Measurements from ENCODE around the gene METTL25B. TPM values are rescaled to one million over a fixed set of nuclear protein-coding genes. Genes with fewer than 3 reads are reported as not detected.

Gene METTL25B
- total RNA-seq, 2 experiments from 2014 or later: 44.0 to 49.6 TPM

- no peak overlapping the region for H3K27ac Mint-ChIP-seq
- no peaks in the 10 kb centered on the region for H3K27me3 Mint-ChIP-seq
- H3K9me3 Mint-ChIP-seq (ENCODE audit: low read depth): no peaks in the 10 kb centered on the region
- H3K4me1 Mint-ChIP-seq: peaks cover 49% of the 10 kb centered on the region
- ATAC-seq (no peak), DNase-seq (no peak)
- CTCF ChIA-PET: interaction anchor here (2.1 to 3.4 kb wide), 2 partner anchors 49 to 50 kb away, joined by 6 to 15 read pairs; partner anchors contain the start of gene METTL25B
- no peak overlapping the region for H3K4me3 Mint-ChIP-seq
- H3K36me3 Mint-ChIP-seq: peaks cover 23% of the 10 kb centered on the region
Observed at GRCh38 chr1:156775799-156776198, 47.5 kb downstream of the METTL25B start.

- H3K36me3 Mint-ChIP-seq: peaks cover 23% of the 10 kb centered on the region
- no peaks in the 10 kb centered on the region for H3K9me3 Mint-ChIP-seq (ENCODE audit: low read depth)
- CTCF ChIA-PET: interaction anchor here (0.5 to 3.4 kb wide), 2 partner anchors 50 to 92 kb away, joined by 3 to 15 read pairs; partner anchors contain the start of gene METTL25B
- H3K27ac Mint-ChIP-seq: no peak overlapping the region
- DNase-seq: no peak
- H3K27me3 Mint-ChIP-seq: no peaks in the 10 kb centered on the region
- no peak overlapping the region for H3K4me3 Mint-ChIP-seq
- ATAC-seq: no peak
- peaks cover 53% of the 10 kb centered on the region for H3K4me1 Mint-ChIP-seq
Observed at GRCh38 chr1:156776942-156777341, 48.7 kb downstream of the METTL25B start.

GRCh38 chr1:156777573-156777972 lies 49.3 kb downstream of the METTL25B start:
- no peak for DNase-seq
- no peak overlapping the region for H3K4me3 Mint-ChIP-seq
- H3K27me3 Mint-ChIP-seq: no peaks in the 10 kb centered on the region
- peaks cover 29% of the 10 kb centered on the region for H3K36me3 Mint-ChIP-seq
- no peak for ATAC-seq
- H3K27ac Mint-ChIP-seq: peak overlapping the region; percentile 8
- peaks cover 51% of the 10 kb centered on the region for H3K4me1 Mint-ChIP-seq
- CTCF ChIA-PET: interaction anchor here (3.4 kb wide), 1 partner anchor 51 kb away, joined by 15 read pairs; the partner anchor contains the start of gene METTL25B
- H3K9me3 Mint-ChIP-seq (ENCODE audit: low read depth): no peaks in the 10 kb centered on the region

- H3K4me3 Mint-ChIP-seq: no peak overlapping the region
- peaks cover 29% of the 10 kb centered on the region for H3K4me1 Mint-ChIP-seq
- peaks cover 28% of the 10 kb centered on the region for H3K36me3 Mint-ChIP-seq
- H3K27ac Mint-ChIP-seq: no peak overlapping the region
- CTCF ChIA-PET: interaction anchor here (1.0 to 3.2 kb wide), 8 partner anchors 12 to 107 kb away, joined by 3 to 23 read pairs (median 5); partner anchors contain the start of gene PRCC
- no peaks in the 10 kb centered on the region for H3K9me3 Mint-ChIP-seq (ENCODE audit: low read depth)
- DNase-seq (no peak), ATAC-seq (no peak)
- no peaks in the 10 kb centered on the region for H3K27me3 Mint-ChIP-seq
Observed at GRCh38 chr1:156781585-156782186, 53.4 kb downstream of the METTL25B start.

- ATAC-seq: no peak
- H3K4me3 Mint-ChIP-seq: no peak overlapping the region
- H3K36me3 Mint-ChIP-seq: peaks cover 42% of the 10 kb centered on the region
Observed at GRCh38 chr1:156785458-156785857, 57.2 kb downstream of the METTL25B start.

More at GRCh38 chr1:156785458-156785857, 57.2 kb downstream of the METTL25B start:
- CTCF ChIA-PET: interaction anchor here (1.3 to 2.7 kb wide), 5 partner anchors 11 to 96 kb away, joined by 3 to 15 read pairs (median 6); partner anchors contain the start of gene NTRK1
- Mint-ChIP-seq H3K4me1 (peaks cover 15% of the 10 kb centered on the region), H3K27me3 (no peaks in the 10 kb centered on the region), H3K9me3 (ENCODE audit: low read depth) (no peaks in the 10 kb centered on the region), H3K27ac (no peak overlapping the region)
- DNase-seq: no peak

Other genes starting within 250 kb of the METTL25B start
- gene MEF2D, start 227.7 kb upstream of the METTL25B start, total RNA-seq: 10 to 100 TPM; 57.1 to 63.1 TPM
- 10 to 100 TPM; 24.3 to 31.3 TPM for gene IQGAP3, start 155.9 kb upstream of the METTL25B start, total RNA-seq
- gene TTC24, start 148.7 kb upstream of the METTL25B start, total RNA-seq: 10 to 100 TPM; 12.6 to 16.9 TPM
- 10 to 100 TPM; 62.7 to 66.6 TPM for gene NAXE, start 136.7 kb upstream of the METTL25B start, total RNA-seq
- 10 to 100 TPM; 40.5 to 50.9 TPM for gene GPATCH4, start 127.0 kb upstream of the METTL25B start, total RNA-seq
- gene HAPLN2, start 109.1 kb upstream of the METTL25B start, total RNA-seq: not detected
- under 1 TPM in 1 of 2 experiments, not detected in 1; 0.07 TPM for gene BCAN, start 86.4 kb upstream of the METTL25B start, total RNA-seq
- gene NES, start 51.1 kb upstream of the METTL25B start, total RNA-seq: not detected
- gene CRABP2, start 22.9 kb upstream of the METTL25B start, total RNA-seq: 1 to 10 TPM; 1.4 to 1.9 TPM
- 10 to 100 TPM; 56.0 to 70.3 TPM for gene ISG20L2, start 297 bp downstream of the METTL25B start, total RNA-seq
- 10 to 100 TPM; 60.4 to 80.0 TPM for gene MRPL24, start 12.6 kb downstream of the METTL25B start, total RNA-seq
- 100 to 1,000 TPM; 258 to 340 TPM for gene HDGF, start 23.2 kb downstream of the METTL25B start, total RNA-seq
- 10 to 100 TPM; 68.7 to 99.8 TPM for gene PRCC, start 39.1 kb downstream of the METTL25B start, total RNA-seq
- gene SH2D2A, start 88.4 kb downstream of the METTL25B start, total RNA-seq: 100 to 1,000 TPM; 157 to 205 TPM
- under 1 TPM; 0.09 to 0.19 TPM for gene INSRR, start 130.6 kb downstream of the METTL25B start, total RNA-seq
- gene NTRK1, start 132.4 kb downstream of the METTL25B start, total RNA-seq: 1 to 10 TPM; 2.8 to 8.8 TPM
- gene PEAR1, start 165.2 kb downstream of the METTL25B start, total RNA-seq: not detected
- gene LRRC71, start 192.2 kb downstream of the METTL25B start, total RNA-seq: not detected